DMS 273 (cell line): Measurements from ENCODE around the gene TCEANC.

ENCODE experiments used
- DNase-seq: peaks from one replicate; lab custom pipeline; 2025; ENCODE audit not compliant: unreplicated experiment; lab: John Stamatoyannopoulos, UW

TCEANC gene

DNA sequence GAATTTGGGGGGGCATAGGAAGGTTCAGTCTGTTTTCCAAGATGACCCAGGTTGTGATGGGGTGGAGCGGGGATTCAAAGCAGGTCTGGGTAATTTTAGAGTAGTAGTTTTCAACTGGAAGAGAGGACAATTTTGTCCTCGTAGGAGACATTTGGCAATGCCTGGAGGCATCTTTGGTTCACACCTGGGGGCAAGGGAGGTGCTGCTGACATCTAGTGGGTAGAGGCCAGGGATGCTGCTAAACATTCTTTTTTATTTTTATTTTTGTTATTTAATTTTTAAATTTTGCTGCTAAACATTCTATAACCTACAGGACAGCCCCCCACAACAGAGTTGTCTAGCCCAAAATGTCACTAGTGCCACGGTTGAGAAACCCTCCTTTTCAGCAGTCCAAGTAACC is 37.9 kb downstream of the TCEANC start:
- DNase-seq, result peak; percentile 7

DNA sequence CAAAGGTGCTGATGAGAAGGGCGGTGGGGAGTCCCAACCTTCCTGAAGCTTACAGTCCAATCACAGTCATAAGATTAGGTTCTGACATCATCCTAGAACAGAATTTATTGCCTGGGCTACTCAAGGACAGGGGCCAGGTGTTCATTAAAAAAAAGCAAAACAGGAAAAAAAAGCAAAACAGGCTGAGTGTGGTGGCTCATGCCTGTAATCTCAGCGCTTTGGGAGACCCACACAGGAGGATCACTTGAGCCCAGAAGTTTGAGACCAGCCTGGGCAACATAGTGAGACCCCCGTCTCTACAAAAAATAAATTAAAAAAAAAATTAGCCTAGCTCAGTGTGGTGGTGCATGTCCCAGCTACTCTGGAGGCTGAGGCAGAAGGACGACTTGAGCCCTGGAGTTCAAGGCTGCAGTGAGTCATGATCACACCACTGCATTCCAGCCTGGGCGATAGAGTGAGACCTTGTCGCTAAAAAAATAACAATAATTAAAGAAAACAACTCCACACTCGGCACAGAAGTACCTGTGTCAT is 39.0 kb downstream of the TCEANC start:
- DNase-seq, result peak; percentile 19

DNA sequence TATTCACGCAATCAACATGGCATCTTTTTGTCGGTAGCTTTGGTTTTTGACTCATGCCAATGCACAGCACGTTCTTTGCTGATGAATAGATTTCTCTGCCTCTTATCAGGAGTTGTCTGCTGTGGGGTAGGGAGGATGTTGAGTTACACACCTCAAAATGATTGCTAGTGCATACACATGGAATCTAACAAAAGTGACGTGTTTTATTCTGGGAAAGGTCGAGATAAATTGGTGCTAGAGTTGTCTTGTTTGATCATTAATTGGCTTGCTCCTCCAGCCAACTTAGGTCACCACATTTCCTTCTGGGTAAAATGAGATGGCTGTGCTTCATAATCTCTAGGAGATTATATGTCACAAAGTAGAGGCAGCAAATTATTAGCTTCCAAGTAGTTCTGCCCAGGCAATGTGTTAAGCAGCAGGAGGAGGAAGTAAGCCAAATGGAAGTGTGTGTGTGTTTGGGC is 39.9 kb downstream of the TCEANC start:
- no peak for DNase-seq

DNA sequence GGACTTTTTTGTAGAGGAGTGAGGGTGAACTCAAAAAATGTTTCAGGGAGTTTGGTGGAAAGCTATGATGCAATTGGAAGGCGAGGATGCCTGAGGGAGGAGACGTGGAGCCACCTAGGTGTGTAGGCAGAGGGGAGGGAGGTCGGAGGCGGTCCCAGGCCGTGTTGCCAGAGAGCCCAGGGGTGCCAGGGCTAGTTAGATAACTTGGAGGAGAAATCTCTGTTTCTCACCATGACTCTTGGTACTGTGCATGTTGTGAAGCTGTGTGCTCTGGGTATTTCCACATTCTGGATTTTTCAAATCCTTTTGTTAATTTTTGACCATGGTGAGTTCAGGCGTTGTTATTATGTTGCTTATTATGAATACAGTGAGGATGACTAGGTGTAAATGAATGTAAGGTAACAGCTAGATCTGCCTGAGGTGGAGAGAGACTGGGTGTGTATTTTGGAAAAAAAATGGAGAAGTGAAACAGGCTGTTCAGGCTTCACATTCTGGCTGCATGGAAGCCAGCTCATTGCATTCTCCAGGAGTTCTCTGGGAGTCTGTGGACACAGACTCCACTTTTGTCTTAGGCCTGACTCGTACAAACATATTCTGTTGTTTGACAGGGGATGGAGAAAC is 40.5 kb downstream of the TCEANC start:
- no peak for DNase-seq

DNA sequence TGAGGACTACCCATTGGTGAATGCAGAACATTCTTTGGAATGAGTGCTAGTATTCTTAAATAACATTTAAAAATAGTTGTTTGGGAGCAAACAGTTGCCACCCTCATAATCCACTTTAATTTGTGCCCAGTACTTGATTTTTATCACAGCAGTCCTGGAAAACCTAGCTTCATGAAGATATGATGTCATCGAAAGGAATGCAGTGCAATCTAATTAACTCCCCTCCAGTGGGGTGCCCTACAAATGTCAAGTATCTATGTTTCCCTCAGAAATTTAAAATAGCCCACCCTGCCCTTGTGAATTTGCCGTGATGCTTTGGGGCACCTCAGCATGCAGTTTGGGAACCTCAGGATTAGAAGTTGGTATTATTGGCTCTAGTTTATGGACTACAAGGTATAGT is 41.4 kb downstream of the TCEANC start:
- no peak for DNase-seq

DNA sequence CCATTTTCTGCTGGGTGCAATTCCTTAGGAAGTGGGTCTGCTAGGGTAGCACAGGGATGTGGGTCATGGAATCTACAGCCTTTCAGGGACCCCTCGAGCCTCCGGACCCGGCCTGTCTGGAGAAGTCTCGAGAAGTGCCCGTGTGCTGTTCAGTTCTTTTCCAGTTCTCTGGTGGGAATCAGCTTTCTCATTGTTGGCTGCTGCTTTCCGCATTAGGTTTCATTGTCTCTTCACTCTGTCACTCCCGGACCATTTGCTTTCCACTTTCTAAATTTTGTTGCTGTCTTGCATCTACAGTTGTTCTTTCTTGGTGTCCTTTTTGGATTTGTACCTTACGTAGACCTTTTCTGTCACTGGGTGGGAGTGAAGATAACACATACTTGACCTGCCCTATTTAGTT is 42.0 kb downstream of the TCEANC start:
- DNase-seq, result no peak

DNA sequence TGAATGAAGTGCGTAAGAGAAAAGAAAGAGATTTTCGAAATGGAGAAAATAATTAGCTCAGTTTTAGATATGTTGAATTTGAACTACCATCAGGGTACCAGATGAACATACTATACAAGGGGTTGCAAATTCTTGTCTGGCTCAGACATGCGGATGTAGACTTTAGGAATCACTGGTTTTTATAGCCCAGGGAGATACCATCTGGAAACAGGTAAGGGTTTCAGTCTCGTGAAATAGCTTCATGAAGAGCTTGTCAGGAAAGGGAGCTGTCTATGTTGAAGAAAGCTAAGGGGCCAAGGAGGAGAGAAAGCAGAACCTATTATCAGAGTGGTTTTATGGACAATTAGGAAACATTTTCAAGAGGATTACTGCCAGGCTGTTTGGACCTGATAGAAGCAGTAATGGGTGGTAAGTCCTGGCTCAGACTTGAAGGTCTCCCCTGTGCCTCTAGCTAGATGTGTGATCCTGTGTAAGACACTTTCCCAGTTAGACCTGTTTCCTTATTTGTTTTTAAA is 42.7 kb downstream of the TCEANC start:
- no peak for DNase-seq

DNA sequence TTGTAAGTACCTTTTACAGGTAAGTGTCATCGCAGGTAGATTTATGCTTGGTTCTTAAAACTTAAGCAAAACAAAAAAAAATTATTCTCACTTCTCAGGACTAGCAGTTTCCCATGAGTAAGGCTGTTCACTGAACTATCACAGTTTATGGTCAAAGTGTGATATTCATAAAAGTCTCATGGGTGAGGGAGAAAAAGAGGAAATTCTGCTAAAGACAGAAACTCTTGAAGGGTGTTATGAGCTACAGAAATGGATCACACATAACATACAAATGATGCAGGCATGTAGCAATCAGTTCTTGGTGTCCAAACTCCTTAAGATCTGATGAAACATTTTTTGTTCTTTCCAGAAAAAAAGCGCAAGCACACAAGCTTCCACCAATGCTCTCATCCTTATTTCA is 44.5 kb downstream of the TCEANC start:
- no peak for DNase-seq

DNA sequence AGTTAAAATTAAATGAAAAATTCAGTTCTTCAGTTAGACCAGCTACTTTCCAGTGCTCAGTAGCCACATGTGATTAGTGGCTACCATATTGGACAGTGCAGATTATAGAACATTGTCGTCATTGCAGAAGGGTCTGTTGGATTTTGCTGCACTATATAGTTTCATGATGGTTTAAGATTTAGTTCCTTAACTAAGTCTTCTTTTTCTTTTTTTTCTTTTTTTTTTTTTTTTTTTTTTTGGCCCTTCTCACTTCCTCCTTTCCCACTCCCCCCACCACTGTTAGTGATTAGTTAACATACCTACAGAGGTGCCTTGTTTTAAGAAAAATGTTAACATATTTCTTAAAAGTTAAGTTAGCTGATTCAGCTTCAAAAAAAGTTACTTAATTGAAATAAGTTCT is 45.0 kb downstream of the TCEANC start:
- no peak for DNase-seq

DNA sequence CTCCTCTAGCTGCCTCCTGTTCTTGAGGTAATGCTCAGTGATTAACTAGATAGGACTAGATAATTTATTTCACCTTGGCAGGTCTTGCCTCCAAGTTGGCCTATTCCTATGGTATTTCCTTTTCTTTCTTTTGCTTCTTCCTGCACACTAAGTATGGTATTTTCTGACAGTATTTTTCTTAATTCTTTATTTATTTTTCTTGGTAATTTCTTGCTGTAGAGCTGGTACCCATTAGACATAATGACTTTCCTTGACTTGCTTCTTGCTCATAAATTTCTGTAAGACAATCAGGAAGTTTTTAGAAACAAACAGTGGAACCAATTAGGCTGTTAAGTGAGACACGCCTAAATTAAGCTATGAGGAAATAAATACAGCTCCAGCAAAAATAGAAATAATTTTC is 45.5 kb downstream of the TCEANC start:
- no peak for DNase-seq

DNA sequence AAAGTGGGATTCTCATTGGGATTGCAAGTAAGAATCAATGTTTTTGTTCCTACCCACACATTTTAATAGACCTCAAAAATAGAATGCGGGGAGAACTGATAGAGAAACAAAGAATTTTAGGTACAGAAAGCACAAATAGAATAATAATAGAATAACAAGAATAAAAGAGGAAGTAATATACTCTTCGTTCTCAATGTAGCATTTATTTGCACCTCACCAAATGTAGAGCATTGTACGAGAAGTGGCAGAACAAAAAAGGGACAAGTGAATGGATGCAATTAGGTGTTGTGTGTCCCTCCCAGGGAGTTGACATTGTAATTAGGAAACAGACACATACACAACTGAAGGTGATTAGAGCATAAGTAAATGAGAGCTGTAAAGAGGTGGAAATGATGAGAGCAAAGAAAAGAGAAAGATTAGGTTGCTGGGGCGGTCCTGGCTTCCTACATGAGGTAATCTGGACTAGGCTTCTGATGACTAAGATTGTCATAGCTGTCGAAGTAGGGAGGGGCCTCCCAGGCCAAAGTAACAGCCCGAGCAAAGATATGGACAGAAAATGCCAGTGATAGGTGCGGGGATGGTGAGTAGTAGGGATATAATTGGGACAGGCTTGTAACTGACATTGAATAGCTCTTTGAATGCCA is 46.4 kb downstream of the TCEANC start:
- DNase-seq, result no peak

DNA sequence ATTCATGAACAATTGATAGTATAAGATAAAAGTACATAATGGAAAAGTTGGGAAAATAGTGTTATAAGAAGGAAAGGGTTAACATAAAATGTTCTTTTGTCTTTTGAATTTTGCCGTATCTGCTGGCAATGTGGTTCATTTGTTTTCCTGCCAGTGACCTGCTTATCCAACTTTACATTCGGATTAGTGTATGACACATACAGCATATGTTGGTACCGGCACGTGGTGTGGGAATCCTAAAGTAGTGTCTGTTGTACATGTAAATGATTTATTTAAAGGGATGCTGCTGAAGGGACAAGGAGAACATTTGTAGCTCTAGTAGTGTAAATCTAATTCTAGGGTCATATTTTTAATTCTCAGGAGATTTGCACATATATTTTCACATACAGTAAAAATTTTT is 47.4 kb downstream of the TCEANC start:
- no peak for DNase-seq

DNA sequence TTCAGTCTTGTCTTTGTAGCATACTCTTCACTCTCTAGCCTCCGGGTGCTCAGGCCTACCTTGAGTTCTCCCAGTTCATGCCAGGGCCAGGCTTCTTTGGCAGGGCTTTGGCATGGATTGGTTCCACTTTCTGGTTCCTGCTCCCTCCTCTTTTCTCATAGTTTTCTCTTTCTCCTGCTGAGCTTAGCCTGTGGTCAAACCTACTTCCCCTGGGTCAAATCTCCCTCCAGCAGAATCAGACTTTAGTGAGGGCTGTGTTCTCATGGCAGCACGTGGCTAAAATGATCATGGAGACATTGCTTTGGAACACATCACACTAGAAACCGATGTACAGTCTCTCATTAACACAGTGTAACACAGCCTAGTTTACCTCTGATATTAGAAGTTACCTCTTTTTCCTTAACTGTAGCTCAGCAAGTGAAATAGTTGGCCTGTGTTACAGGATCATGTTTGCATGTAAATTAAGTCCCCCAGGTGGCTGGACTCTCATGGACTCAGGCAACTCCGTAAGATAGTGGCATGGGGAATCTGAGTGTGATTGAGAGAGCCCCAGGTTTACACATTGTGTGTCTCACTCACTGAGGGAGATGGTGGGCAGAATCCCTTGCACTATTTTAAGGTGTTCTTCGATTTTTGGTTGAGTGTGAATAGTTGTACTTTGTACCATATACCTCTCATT is 49.3 kb downstream of the TCEANC start:
- DNase-seq, result no peak

DNA sequence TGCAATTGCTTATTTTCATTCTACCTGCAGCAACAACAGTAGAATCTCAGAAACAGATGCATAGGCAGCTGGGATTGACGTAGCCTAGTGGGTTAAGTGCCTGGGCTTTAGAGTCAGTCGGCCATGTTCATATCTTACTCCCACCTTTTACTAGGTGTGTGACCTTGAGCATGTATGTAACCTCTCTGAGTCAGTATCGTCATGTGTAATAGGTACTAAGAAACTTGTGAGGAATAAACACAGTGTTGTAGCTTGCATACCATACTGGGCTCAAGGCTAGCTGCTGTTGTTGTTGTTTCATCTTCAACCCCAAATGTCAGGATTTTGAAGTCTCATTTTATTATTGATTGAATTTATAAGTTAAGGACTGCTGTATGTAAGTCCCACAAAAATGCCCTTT is 50.2 kb downstream of the TCEANC start:
- no peak for DNase-seq

DNA sequence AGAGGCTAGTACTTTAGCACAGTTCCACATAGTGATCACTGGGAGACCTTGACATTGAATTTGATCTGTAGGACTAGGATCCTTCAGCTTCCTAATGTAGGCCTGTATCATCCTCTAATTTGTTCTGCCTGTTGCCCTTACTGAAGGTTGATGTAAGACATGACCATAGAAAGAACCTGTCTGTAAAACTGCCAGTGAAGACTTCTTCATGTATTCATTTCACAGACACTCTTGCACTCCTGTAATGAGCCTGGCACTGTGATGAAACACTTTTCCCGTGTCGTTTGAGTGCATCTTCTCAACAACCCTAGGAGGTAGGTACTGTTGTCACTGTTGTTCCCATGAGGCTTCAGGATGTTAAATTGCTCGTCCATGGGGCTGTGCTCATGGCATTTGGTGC is 50.6 kb downstream of the TCEANC start:
- no peak for DNase-seq

DNA sequence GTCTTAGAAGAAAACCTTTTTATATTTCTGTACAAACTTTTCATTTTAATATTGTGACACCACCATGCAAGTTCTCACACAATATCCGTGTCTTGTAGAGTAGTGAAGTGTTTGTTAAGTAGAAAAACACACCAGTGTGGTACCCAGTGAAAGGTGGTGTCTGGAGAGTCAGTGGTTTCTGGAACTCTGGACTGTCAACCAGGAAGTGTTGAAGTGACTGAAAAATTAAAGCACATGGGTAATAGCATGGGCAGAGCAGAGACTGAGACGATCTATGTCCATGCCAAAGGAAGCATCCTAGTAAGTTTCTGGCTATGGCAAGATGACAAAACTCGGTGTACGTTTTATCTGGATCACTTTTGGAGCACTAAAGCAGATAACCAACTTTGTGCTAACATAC is 58.2 kb downstream of the TCEANC start:
- no peak for DNase-seq
